Testis (tissue), 2 donors: ENCODE data around the gene RPEL1.
"Not testable (repeated sequence)": the region's sequence is repeated elsewhere in the genome, so short reads cannot be mapped to it uniquely, and the experiment has no call there.

Experiments
- POLR2A ChIP-seq: fragments of 450-650 bp; IDR thresholded peaks from one replicate; pipeline ENCODE4 v1.6.1; 2017; ENCODE audit warnings: antibody characterized with exemption, mild to moderate bottlenecking, moderate library complexity
- TF ChIP-seq, protein P1 (sequence below), 3 experiments: fragments of 450-650 bp in 2 of 3; fragments of 200-600 bp in 1 of 3; sonication (generic) in 1 of 3; IDR thresholded peaks; one replicate each; pipeline ENCODE4 v1.5.1; 2016 to 2019; ENCODE audit warnings: antibody characterized with exemption in 3 of 3, mild to moderate bottlenecking in 2 of 3, moderate library complexity in 1 of 3

DNA sequence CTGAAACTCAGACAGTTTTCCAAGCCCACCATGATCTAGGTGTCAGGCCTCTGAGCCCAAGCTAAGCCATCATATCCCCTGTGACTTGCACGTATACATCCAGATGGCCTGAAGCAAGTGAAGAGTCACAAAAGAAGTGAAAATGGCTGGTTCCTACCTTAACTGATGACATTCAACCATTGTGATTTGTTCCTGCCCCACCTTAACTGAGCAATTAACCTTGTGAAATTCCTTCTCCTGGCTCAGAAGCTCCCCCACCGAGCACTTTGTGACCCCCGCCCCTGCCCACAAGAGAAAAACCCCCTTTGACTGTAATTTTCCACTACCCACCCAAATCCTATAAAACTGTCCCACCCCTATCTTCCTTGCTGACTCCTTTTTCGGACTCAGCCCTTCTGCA, 40.3 kb upstream of the RPEL1 start:
- TF ChIP-seq, protein P1, sequence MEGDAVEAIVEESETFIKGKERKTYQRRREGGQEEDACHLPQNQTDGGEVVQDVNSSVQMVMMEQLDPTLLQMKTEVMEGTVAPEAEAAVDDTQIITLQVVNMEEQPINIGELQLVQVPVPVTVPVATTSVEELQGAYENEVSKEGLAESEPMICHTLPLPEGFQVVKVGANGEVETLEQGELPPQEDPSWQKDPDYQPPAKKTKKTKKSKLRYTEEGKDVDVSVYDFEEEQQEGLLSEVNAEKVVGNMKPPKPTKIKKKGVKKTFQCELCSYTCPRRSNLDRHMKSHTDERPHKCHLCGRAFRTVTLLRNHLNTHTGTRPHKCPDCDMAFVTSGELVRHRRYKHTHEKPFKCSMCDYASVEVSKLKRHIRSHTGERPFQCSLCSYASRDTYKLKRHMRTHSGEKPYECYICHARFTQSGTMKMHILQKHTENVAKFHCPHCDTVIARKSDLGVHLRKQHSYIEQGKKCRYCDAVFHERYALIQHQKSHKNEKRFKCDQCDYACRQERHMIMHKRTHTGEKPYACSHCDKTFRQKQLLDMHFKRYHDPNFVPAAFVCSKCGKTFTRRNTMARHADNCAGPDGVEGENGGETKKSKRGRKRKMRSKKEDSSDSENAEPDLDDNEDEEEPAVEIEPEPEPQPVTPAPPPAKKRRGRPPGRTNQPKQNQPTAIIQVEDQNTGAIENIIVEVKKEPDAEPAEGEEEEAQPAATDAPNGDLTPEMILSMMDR (IDR thresholded peaks at IDR 0.05) = not testable (repeated sequence)
- not testable (repeated sequence) for TF ChIP-seq POLR2A
